Measurements from ENCODE around the gene SBNO1. TPM values are rescaled to one million over a fixed set of nuclear protein-coding genes. Genes with fewer than 3 reads are reported as not detected.

Gene SBNO1
- total and polyA plus RNA-seq, 2 donors (not counting 1 experiment from before 2014, with no cell fraction given): 5.9 to 47.5 TPM

- Mint-ChIP-seq H3K27me3 (no peaks in the 10 kb centered on the region), H3K4me1 (peaks cover 6% of the 10 kb centered on the region), H3K9me3 (ENCODE audit: insufficient read depth) (no peaks in the 10 kb centered on the region), H3K4me3 (no peak overlapping the region), H3K27ac (no peak overlapping the region)
- Histone ChIP-seq H3K9ac (ENCODE audit: low read length) (no peak overlapping the region), H2AFZ (ENCODE audit: insufficient read depth, low read depth, low read length, poor library complexity, severe bottlenecking) (no peak overlapping the region), H3K4me1 (ENCODE audit: control insufficient read depth in 2 of 2, insufficient read depth in 2 of 2, low read length in 2 of 2) (peaks cover 3 to 6% of the 10 kb centered on the region in 2 donors), H3K27ac (ENCODE audit: low read length in 2 of 2) (no peak overlapping the region), H3K4me3 (ENCODE audit: control extremely low read depth in 1 of 5, extremely low read depth in 1 of 5, insufficient read depth in 1 of 5, low read depth in 2 of 5, low read length in 4 of 5) (no peak overlapping the region), H4K20me1 (ENCODE audit: control insufficient read depth, insufficient read depth, low read length, poor library complexity, severe bottlenecking) (no peaks in the 10 kb centered on the region), H3K36me3 (replicated peaks in 1 of 2; ENCODE audit: control extremely low read depth in 1 of 2, control insufficient read depth in 1 of 2, extremely low read depth in 1 of 2, insufficient read depth in 2 of 2, low read length in 1 of 2) (peaks cover 0 to 8% of the 10 kb centered on the region in 2 experiments), H3K79me2 (ENCODE audit: control insufficient read depth, insufficient read depth, low read length) (no peaks in the 10 kb centered on the region), H3K4me2 (replicated peaks; ENCODE audit: low read depth, low read length, poor library complexity, severe bottlenecking) (no peak overlapping the region), H3K9me3 (ENCODE audit: control extremely low read depth in 1 of 3, control insufficient read depth in 2 of 3, insufficient read depth in 1 of 3, low read length in 2 of 3) (no peaks in the 10 kb centered on the region), H3K27me3 (replicated peaks in 1 of 4; ENCODE audit: control extremely low read depth in 1 of 4, control insufficient read depth in 3 of 4, insufficient read depth in 4 of 4, low read length in 3 of 4) (no peaks in the 10 kb centered on the region)
- WGBS (ENCODE audit: insufficient coverage): 100% methylated on average over 7 of the region's 8 CpGs
- intact Hi-C loops (cut with micrococcal nuclease): no loop called here
- TF ChIP-seq CTCF (IDR thresholded peaks at IDR 0.05) (no peak), EZH2 (IDR thresholded peaks at IDR 0.05; ENCODE audit: borderline replicate concordance, insufficient read depth, low read depth, low read length, poor library complexity, severe bottlenecking) (no peak)
- DNase-seq: no peak
- CTCF ChIA-PET: interaction anchor here (0.6 to 1.2 kb wide), 3 partner anchors 15 to 99 kb away, joined by 3 to 4 read pairs (median 3); no protein-coding TSS in a partner anchor
- POLR2A ChIA-PET: no interaction called here
- ATAC-seq (ENCODE audit: low read depth): no peak
Observed at GRCh38 chr12:123263196-123263817, 101.3 kb downstream of the SBNO1 start.

- H3K27ac ChIP-seq (ENCODE audit: low read length in 2 of 2): no peak overlapping the region
- Mint-ChIP-seq H3K9me3 (ENCODE audit: insufficient read depth) (no peaks in the 10 kb centered on the region), H3K4me3 (no peak overlapping the region), H3K27me3 (no peaks in the 10 kb centered on the region), H3K27ac (no peak overlapping the region), H3K4me1 (no peaks in the 10 kb centered on the region)
- ChIA-PET POLR2A (interaction anchor here (0.6 kb wide), 1 partner anchor 15 kb away, joined by 5 read pairs; no protein-coding TSS in a partner anchor), CTCF (interaction anchor here (1.0 kb wide), 1 partner anchor 23 kb away, joined by 4 read pairs; no protein-coding TSS in a partner anchor)
- H3K36me3 ChIP-seq (replicated peaks in 1 of 2; ENCODE audit: control extremely low read depth in 1 of 2, control insufficient read depth in 1 of 2, extremely low read depth in 1 of 2, insufficient read depth in 2 of 2, low read length in 1 of 2): peaks cover 0 to 17% of the 10 kb centered on the region in 2 experiments
- H3K9me3 ChIP-seq (ENCODE audit: control extremely low read depth in 1 of 3, control insufficient read depth in 2 of 3, insufficient read depth in 1 of 3, low read length in 2 of 3): no peaks in the 10 kb centered on the region
- WGBS (ENCODE audit: insufficient coverage): no CpG with 5 or more reads among the region's 4 CpGs
- no peak for ATAC-seq (ENCODE audit: low read depth)
- no peaks in the 10 kb centered on the region for H4K20me1 ChIP-seq (ENCODE audit: control insufficient read depth, insufficient read depth, low read length, poor library complexity, severe bottlenecking)
- peaks cover 1% of the 10 kb centered on the region for H3K79me2 ChIP-seq (ENCODE audit: control insufficient read depth, insufficient read depth, low read length)
- no peak overlapping the region for H3K4me2 ChIP-seq (replicated peaks; ENCODE audit: low read depth, low read length, poor library complexity, severe bottlenecking)
- no peak overlapping the region for H3K4me3 ChIP-seq (ENCODE audit: control extremely low read depth in 1 of 5, extremely low read depth in 1 of 5, insufficient read depth in 1 of 5, low read depth in 2 of 5, low read length in 4 of 5)
- no peak for DNase-seq
- TF ChIP-seq CTCF (IDR thresholded peaks at IDR 0.05) (no peak), EZH2 (IDR thresholded peaks at IDR 0.05; ENCODE audit: borderline replicate concordance, insufficient read depth, low read depth, low read length, poor library complexity, severe bottlenecking) (no peak)
- H3K4me1 ChIP-seq (ENCODE audit: control insufficient read depth in 2 of 2, insufficient read depth in 2 of 2, low read length in 2 of 2): no peaks in the 10 kb centered on the region
- intact Hi-C loops (cut with micrococcal nuclease): no loop called here
- no peaks in the 10 kb centered on the region for H3K27me3 ChIP-seq (replicated peaks in 1 of 4; ENCODE audit: control extremely low read depth in 1 of 4, control insufficient read depth in 3 of 4, insufficient read depth in 4 of 4, low read length in 3 of 4)
- H2AFZ ChIP-seq (ENCODE audit: insufficient read depth, low read depth, low read length, poor library complexity, severe bottlenecking): no peak overlapping the region
- no peak overlapping the region for H3K9ac ChIP-seq (ENCODE audit: low read length)
Observed at GRCh38 chr12:123261196-123261595, 103.5 kb downstream of the SBNO1 start.
